Astrocyte (in vitro differentiated cells and primary cell): Measurements from ENCODE around the gene ZNRF4.

Experiments used
- EZH2 ChIP-seq: IDR thresholded peaks from 2 replicates; pipeline ENCODE4 v1.6.1; 2012; ENCODE audit warnings: mild to moderate bottlenecking, low read length, inconsistent platforms; ENCODE audit not compliant: insufficient read depth
- TF ChIP-seq, protein P1 (sequence below): IDR thresholded peaks from 2 replicates; pipeline ENCODE4 v1.5.1; 2011; ENCODE audit warnings: low read depth, mild to moderate bottlenecking, inconsistent platforms, low read length, moderate library complexity; ENCODE audit not compliant: insufficient read depth

DNA sequence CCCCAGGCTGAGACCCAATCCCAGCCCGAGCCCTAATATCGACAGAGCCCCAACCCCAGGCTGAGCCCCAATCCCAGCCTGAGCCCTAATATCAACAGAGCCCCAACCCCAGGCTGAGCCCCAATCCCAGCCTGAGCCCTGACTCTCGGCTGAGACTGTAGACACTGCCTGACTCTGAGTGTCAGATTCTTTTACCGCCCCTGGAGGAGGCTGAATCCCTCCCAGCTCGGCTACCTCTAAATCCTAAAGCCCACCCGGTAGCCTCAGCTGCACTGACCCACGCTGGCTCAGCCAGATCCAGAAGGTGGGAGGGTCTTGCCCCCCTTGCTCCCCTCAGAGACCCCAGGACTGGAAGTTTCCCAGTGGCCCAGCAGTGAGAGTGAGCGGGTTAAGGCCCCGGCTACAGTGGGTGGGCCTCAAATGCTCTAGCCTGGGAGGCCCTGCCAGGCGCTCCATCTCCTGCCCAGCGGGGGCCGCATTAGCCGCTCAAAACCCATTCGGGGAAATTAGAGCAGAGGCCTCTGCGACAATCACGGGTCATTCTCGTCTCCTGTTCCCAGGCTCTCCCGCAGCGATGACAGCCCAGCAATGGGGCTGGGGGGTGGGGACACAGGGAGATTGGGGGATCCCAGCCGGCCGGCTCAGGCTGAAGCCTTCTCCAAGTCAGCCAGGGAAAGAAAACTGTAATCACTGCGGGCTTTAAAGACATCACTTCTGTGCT, 43.8 kb downstream of the ZNRF4 start:
- TF ChIP-seq, protein P1, sequence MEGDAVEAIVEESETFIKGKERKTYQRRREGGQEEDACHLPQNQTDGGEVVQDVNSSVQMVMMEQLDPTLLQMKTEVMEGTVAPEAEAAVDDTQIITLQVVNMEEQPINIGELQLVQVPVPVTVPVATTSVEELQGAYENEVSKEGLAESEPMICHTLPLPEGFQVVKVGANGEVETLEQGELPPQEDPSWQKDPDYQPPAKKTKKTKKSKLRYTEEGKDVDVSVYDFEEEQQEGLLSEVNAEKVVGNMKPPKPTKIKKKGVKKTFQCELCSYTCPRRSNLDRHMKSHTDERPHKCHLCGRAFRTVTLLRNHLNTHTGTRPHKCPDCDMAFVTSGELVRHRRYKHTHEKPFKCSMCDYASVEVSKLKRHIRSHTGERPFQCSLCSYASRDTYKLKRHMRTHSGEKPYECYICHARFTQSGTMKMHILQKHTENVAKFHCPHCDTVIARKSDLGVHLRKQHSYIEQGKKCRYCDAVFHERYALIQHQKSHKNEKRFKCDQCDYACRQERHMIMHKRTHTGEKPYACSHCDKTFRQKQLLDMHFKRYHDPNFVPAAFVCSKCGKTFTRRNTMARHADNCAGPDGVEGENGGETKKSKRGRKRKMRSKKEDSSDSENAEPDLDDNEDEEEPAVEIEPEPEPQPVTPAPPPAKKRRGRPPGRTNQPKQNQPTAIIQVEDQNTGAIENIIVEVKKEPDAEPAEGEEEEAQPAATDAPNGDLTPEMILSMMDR, result no peak
- no peak for TF ChIP-seq EZH2
